GM18505 (cell line): Measurements from ENCODE around the gene ANO10.

Experiments used
- ATAC-seq: cut with Tn5 transposase; IDR thresholded peaks from one replicate; pipeline ENCODE4 v1.9.1; 2021; ENCODE audit not compliant: unreplicated experiment
- POLR2A ChIP-seq: IDR thresholded peaks from 4 replicates; pipeline ENCODE4 v1.6.1; 2011; ENCODE audit warnings: borderline replicate concordance; ENCODE audit not compliant: insufficient read depth, insufficient read length; ENCODE audit errors: extremely low read depth

ANO10 gene

DNA sequence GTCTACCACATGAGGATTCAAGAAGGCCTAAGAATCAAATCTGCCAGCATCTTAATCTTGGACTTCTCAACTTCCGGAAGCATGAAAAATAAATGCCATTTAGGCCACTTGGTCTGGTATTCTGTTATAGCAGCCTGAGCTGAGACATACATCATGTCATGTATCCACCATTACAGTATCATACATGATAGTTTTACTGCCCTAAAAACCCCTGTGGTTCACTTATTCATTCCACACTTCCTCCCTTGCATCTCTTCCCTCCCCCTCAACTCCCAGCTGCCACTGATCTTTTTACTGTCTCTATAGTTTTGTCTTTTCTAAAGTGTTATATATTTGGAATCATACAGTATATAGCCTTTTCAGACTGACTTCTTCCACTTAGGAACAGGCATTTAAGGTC lies 173.7 kb downstream of the ANO10 start:
- no peak for ATAC-seq
- TF ChIP-seq POLR2A: no peak

DNA sequence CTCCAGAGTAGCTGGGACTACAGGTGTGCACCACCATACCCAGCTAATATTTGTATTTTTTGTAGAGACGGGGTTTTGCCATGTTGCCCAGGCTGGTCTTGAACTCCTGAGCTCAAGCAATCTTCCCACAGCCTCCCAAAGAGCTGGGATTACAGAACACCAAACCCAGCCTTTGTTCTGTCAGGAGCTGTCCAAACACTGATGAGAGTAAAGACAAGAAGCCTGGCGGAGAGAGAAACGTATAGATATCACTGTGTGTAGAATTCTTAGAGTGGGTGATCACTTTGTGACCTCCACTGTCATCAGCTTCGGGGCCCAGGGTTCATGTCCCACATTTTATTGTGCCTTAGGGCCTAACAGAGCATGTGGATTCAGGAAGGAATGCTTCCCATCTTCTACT lies 176.0 kb downstream of the ANO10 start:
- TF ChIP-seq POLR2A: no peak
- no peak for ATAC-seq

DNA sequence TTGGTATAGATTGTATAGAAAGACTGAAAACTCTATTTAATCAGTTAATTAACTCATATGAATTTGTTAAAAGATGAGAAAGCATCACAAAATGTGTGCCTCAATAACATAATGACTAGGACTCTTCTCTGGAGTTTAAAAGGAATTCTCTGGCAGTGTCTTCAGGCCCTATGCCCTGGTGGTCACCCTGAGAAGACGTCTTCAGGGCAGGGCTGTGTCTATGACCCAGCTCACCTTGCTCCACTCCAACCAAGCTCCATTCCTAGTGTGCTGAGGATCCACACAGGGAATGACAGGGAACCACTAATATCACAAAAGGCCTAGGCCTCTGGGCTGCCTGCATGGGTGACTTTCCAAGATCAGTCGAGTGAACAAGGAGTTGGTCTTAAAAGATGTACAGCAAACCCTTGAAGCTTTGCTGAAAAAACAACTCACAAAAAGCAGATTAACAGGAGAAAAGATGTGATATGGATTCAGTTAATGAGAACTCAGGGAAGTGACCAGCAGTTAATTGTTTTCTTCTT lies 178.9 kb downstream of the ANO10 start:
- TF ChIP-seq POLR2A: no peak
- no peak for ATAC-seq

DNA sequence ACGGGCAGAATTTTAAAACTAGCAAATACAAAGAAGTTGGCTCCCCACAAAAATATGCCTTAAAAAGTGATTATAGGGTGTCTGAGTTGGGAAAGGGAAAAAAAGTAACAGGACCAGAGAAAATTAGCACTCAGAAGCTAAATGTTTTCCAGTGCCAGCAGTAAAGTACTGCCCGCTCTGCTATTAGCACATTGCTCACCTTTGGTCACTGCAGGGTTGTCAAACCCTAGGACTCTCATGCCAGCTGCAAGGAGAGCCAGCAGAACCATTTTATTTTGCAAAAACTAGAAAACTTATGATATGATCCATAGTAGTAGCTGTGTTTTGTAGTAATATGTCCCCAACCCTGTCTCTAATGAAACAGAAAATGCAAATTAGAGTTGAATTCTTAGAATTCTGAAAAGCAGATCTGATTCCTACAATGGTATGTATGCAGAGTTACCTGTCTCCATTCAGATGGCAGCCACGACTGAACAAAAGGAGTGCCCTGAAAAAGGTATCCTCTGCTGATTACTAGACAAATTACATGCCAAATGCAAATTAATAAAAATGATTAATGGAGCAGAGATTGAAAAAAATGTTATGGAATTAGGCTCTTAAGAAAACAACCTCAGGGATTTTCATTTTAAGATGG lies 185.2 kb downstream of the ANO10 start:
- ATAC-seq: no peak
- TF ChIP-seq POLR2A: no peak

DNA sequence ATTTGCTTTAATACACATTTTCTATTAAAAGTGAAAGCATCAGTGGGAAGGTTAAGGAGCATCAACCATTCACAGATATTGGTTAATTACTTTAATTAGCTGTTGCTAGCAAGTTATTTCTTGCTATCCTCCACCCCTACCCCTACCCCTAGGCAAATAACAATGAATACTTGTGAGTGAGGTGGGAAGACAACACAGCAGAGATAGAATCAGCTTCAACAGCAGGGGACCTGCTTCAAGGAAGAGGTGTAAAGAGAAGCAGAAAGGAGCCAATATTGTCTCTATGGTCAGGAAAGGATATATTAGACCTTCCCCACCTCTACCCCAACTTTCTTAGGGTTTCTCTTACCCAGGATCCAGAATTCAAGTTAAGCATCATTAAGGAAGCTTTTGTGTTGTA lies 186.1 kb downstream of the ANO10 start:
- no peak for TF ChIP-seq POLR2A
- ATAC-seq: no peak

DNA sequence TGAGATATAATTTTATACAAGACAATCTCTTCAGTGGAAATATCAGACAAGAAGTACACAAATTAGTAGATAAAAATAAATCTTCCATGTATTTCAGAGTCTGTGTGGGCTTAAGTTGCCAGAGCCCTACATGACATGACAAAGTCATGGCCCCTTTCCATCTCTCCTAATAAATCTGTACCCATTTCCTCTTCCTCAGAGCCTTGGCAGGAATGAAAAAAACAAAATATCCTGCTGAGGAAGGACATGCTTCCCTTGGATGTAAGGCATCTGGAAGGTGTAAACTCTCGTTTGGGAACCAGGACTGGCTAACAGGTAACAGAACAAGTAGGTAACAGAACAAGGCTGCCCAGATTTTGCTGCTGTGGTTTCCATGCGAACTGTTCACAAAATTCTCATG lies 187.4 kb downstream of the ANO10 start:
- no peak for ATAC-seq
- no peak for TF ChIP-seq POLR2A

DNA sequence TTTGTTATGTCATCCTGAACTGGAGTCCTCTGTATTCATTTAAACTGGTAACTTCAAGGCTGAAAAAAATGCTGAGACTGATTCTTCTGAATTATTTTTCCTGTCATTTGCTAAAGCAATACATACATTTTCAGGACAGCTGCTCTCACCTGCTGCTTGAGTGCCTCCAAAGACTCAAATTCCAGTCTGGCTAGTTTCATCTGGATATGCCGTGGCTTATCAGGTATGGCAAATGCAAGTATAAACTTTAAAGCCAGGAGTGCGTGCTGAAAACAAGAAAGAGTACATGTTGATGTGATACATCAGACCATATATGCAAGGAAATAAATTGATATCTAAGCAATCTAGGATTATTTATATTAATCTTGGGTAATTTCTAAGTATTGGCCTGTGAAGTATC lies 189.3 kb downstream of the ANO10 start:
- no peak for ATAC-seq
- TF ChIP-seq POLR2A: no peak

DNA sequence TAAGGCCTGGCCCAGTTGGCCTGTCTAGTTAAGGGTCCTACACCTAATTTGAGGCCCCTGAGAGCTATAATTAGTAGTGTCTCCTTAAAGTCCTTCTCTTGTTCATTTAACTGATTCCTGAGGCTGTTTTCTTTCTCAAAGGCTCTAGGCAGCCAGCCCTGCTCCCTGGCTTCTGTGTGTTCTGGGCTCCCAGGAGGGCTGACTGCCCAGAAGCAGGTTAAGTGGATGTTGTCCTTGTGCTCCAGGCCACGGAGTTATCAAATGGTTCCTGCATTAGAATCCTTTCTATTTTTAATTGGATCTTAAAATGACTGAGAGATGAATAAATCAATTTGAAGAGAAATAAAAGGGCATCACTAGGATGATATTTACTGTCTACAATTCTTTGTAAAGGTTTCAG lies 195.4 kb downstream of the ANO10 start:
- ATAC-seq: no peak
- TF ChIP-seq POLR2A: no peak

DNA sequence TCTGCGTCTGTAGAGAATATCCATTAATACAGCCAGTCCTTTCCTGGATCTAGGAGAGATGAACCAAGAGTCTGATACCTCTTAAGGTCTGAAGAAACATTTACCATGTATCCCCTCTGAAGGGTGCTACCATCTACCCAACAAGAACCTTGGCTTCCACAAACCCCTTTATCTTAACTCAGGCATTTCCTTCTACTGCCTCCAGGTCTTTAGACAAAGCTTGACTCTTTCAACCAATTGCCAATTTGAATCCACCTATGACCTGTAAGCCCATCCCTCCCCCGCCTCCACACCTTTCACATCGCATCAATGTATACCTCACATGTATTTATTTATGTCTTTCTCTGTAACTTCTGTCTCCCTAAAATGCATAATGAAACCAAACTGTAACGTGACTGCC lies 196.0 kb downstream of the ANO10 start:
- TF ChIP-seq POLR2A: no peak
- ATAC-seq: no peak

DNA sequence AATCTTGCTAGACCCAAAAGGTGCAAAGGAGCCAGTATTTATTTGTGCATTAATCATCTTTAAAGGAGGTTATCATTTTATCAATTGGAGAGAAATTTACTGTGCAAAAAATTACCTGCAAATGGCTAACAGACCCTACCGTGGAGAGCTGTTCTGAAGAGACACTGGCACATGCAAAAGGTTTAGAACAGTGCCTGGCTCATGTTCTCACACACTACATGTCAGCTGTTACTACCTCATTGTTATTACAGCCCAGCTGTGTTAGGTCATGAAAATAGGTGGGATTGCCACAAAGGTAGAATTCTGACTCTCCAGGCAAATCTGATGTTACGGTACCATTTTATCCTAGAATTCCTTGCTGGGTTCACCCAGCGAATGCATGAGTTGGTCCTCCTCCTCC lies 198.2 kb downstream of the ANO10 start:
- no peak for TF ChIP-seq POLR2A
- ATAC-seq: no peak

DNA sequence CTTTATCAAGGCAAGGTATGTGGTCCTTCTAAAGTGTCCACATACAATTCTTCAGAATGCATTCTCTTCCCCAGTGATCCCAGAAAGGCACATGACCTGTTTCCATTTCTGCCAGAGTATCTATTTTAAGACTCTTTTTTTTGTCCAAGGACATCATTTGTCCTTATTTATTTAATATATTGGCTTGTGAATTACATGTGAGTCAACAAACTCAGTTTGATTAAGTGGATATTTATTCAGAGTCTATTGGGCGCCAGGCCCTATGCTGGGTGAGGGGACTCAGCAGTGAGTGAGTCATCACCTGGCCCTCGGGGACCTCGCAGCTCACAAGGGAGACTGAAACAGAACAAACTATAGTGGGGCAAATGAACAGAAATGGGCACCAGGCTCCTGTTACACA lies 198.7 kb downstream of the ANO10 start:
- ATAC-seq: no peak
- TF ChIP-seq POLR2A: no peak

DNA sequence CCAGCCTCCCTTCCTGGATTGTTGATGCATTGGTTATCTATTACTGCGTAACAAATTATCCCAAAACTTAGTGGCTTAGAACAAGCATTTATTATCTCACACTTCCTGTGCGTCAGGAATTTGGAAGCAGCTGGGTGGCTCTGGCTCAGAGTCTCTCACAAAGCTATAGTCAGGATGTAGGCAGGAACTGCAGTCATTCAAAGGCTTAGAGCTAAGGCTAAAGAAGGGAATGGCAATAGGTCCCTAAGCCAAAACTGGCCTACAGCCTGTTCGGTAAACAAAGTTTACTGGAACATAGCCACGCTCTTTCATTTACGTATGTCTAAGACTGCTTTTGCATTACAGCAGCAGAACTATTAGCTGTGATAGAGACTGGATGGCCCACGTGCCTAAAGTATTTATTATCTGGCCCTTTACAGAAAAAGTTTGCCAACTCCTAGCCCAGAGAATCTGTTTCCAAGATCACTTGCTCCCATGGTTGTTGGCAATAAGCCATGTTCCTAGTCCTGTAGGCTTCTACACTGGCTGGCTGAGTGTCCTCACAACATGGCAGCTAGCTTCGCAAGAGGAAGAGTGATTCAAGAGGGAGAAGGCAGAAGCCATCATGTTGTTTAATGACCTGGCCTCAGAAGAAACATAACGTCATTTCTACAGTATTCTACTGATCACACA lies 203.1 kb downstream of the ANO10 start:
- TF ChIP-seq POLR2A: no peak
- no peak for ATAC-seq

DNA sequence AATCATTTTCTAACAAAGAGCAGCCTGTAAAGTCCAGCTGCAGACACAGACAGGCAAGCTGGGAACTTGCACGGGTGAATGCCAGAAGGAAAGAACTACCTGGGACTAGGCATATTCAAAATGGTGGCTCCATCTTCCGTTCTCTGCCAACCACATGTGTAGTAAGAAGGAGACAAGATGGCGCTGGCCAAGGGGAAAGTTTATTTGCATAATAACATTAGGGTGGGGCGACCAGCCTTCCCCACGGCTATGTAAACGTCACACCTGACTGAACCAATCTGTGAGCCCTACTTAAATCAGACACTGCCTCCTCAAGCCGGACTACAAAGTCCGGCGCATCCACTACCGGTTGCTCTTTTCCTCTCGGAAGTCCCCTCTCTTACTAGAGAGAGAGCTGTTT lies 204.7 kb downstream of the ANO10 start:
- no peak for TF ChIP-seq POLR2A
- no peak for ATAC-seq

DNA sequence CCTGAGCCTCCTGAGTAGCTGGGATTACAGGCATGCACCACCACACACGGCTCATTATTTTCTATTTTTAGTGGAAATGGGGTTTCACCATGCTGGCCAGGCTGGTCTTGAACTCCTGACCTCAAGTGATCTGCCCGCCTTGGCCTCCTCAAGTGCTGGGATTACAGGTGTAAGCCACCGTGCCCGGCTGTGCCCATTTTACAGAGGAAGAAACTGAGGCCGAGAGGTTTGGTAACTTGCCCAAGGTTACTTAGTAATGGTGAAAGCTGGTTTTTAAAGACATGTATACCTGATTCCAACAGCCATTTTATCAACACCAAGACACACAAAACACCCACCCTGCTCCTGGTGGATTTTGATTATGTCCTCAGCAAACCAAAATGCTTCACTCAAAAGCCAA lies 206.7 kb downstream of the ANO10 start:
- no peak for ATAC-seq
- no peak for TF ChIP-seq POLR2A

DNA sequence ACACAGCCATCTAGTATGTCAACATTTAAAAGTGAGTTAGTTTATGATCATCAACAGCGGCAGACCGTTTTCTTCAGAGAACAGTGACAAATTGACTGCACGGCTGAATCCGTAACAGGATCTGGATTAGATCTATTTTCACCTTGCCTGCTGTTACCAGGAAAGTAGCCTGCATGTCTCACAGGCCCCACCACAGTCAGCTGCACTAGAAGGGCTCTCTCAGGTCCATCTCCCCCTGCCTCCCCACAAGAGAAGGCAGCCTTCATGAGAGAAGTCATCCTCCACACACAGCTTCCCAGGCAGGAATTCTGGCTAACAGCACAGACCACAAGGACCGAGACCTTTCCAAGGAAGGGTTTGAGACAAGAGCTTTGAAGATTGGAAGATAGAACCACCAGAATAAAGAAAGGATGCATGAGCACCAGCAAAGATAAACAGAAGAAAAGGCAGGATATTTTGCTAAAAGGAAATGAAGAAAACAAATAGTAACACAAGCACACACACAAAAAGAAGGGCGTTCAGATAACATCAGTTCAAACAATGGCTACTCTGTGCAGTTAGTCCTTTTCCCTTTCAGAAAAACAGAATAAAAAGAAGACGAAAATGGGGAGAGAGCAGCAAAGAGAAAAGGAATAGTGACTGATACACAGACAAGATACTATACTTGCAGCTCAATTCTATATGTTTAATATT lies 208.0 kb downstream of the ANO10 start:
- no peak for TF ChIP-seq POLR2A
- no peak for ATAC-seq

DNA sequence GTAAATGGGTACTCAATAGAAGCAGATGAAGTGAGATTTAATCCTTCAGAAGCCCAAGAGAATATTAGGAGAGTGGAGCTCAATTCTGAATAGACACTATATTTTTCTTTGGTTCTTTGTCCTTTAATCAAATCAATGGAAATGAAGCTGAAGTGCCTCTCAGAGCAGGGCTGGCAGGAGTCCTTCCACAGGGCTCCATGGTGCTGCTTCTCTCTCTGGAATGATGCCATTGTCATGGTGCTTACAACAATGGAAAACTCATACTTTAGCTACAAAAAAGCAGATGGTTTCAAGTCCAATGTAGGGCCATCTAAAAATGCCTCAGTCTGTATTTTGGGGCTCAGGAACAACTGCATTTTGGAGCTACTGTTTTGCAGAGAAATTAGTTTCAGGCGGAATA lies 210.4 kb downstream of the ANO10 start:
- no peak for TF ChIP-seq POLR2A
- ATAC-seq: no peak
